GM12878 (cell line): ENCODE data around the gene C3orf22. TPM values are rescaled to one million over a fixed set of nuclear protein-coding genes. Genes with fewer than 3 reads are reported as not detected.
"Not testable (repeated sequence)": the region's sequence is repeated elsewhere in the genome, so short reads cannot be mapped to it uniquely, and the experiment has no call there.

Experiments
- ATAC-seq: fragments of 200-7000 bp; cut with Tn5 transposase; 3 replicates; pipeline ENCODE4 v1.9.1; 2020; ENCODE audit warnings: mild to moderate bottlenecking, moderate library complexity
- BruUV-seq: library from RNA; stranded (reverse); fragments of 400-500 nt; replicated peaks from 2 replicates; lab custom pipeline; 2021; lab: Mats Ljungman, UMichigan
- CTCF ChIA-PET: fragments of 300-600 bp; sonication (Branson Sonifier 250); formaldehyde crosslinking; extraction: SDS; loops from one replicate; lab custom pipeline; 2021; ENCODE audit warnings: inconsistent platforms; lab: Yijun Ruan, JAX
- POLR2A ChIA-PET: fragments of 350-600 bp; formaldehyde crosslinking; extraction: SDS; loops from one replicate; lab custom pipeline; 2021; ENCODE audit warnings: inconsistent platforms; lab: Charles Lee
- RAD21 ChIA-PET: fragments of 300-600 bp; sonication (Branson Sonifier 250); formaldehyde crosslinking; loops from one replicate; lab custom pipeline; 2023; ENCODE audit warnings: antibody characterized with exemption; ENCODE audit not compliant: unreplicated experiment; lab: Charles Lee
- SMC1A ChIA-PET: fragments of 300-600 bp; sonication (Branson Sonifier 250); formaldehyde crosslinking; loops from one replicate; lab custom pipeline; 2023; ENCODE audit not compliant: unreplicated experiment, uncharacterized antibody; lab: Charles Lee
- DNase-seq: peaks from one replicate; pipeline ENCODE4 v3.0.0-alpha.2; 2011; ENCODE audit warnings: low read depth, low spot score
- FAIRE-seq: peaks from 3 replicates; lab custom pipeline; 2011; peaks lifted over from hg19 to GRCh38; lab: Jason Lieb, UNC
- H2AFZ ChIP-seq: 2 replicates; pipeline ENCODE4 v1.6.0; 2011; ENCODE audit warnings: low read depth, low read length, control low read depth; ENCODE audit not compliant: control insufficient read depth
- H3K27ac ChIP-seq: 2 replicates; pipeline ENCODE4 v1.5.1; 2011; ENCODE audit warnings: control low read depth; ENCODE audit not compliant: control insufficient read depth, insufficient read depth
- H3K27me3 ChIP-seq, 2 experiments: replicated peaks in 1 of 2; 2 replicates each; pipeline versions ENCODE4 v1.6.0 to v1.6.1; 2011; ENCODE audit warnings: low read length in 1 of 2; ENCODE audit not compliant: control insufficient read depth in 2 of 2, insufficient read depth in 2 of 2
- H3K36me3 ChIP-seq, 2 experiments: 2 replicates each; pipeline ENCODE4 v1.5.1; 2011; ENCODE audit warnings: low read length in 1 of 2; ENCODE audit not compliant: control insufficient read depth in 2 of 2, insufficient read depth in 2 of 2
- H3K4me1 ChIP-seq: 2 replicates; pipeline ENCODE4 v1.6.1; 2011; ENCODE audit warnings: mild to moderate bottlenecking, low read length, moderate library complexity, mixed read lengths; ENCODE audit not compliant: control insufficient read depth, insufficient read depth
- H3K4me2 ChIP-seq: 2 replicates; pipeline ENCODE4 v1.6.0; 2011; ENCODE audit warnings: control low read depth; ENCODE audit not compliant: control insufficient read depth, insufficient read depth
- H3K4me3 ChIP-seq: fragments of 200-600 bp; sonication (generic); 2 replicates; pipeline ENCODE4 v1.5.1; 2016
- H3K79me2 ChIP-seq: 2 replicates; pipeline ENCODE4 v1.6.0; 2011; ENCODE audit warnings: low read length; ENCODE audit not compliant: control insufficient read depth, insufficient read depth
- H3K9ac ChIP-seq: 2 replicates; pipeline ENCODE4 v1.8.0; 2011; ENCODE audit warnings: low read length, control low read depth, mixed read lengths; ENCODE audit not compliant: control insufficient read depth, insufficient read depth
- H3K9me3 ChIP-seq: replicated peaks from 3 replicates; pipeline ENCODE4 v1.5.1; 2011; ENCODE audit warnings: mild to moderate bottlenecking, low read length; ENCODE audit not compliant: control insufficient read depth, insufficient read depth
- H4K20me1 ChIP-seq: 2 replicates; pipeline ENCODE4 v1.6.0; 2011; ENCODE audit not compliant: control insufficient read depth, insufficient read depth
- BRCA1 ChIP-seq: IDR thresholded peaks from 2 replicates; pipeline ENCODE4 v1.6.1; 2011; ENCODE audit warnings: low read depth, low read length, improper control_type of control experiment
- CBX5 ChIP-seq: sonication (generic); IDR thresholded peaks from 2 replicates; pipeline ENCODE4 v1.6.1; 2016; ENCODE audit warnings: low read depth, moderate library complexity, mild to moderate bottlenecking, inconsistent platforms
- CTCF ChIP-seq, 3 experiments: IDR thresholded peaks in 2 of 3; conservative IDR thresholded peaks in 1 of 3; 2 replicates each; pipeline ENCODE4 v1.5.1; 2011; ENCODE audit warnings: low read depth in 3 of 3, low read length in 3 of 3, mild to moderate bottlenecking in 3 of 3, control low read depth in 2 of 3, moderate library complexity in 2 of 3, inconsistent platforms in 1 of 3, mixed read lengths in 1 of 3; ENCODE audit not compliant: control insufficient read depth in 2 of 3, insufficient read depth in 1 of 3; ENCODE audit errors: extremely low read depth in 1 of 3
- DPF2 ChIP-seq: fragments of 450-650 bp; IDR thresholded peaks from 2 replicates; pipeline ENCODE4 v1.6.1; 2017; ENCODE audit warnings: mild to moderate bottlenecking
- NR2F1 ChIP-seq: fragments of 450-650 bp; conservative IDR thresholded peaks from 2 replicates; pipeline ENCODE4 v1.6.1; 2017; ENCODE audit warnings: mild to moderate bottlenecking
- NRF1 ChIP-seq: conservative IDR thresholded peaks from 2 replicates; pipeline ENCODE4 v1.6.1; 2011; ENCODE audit warnings: mild to moderate bottlenecking, low read depth, low read length, improper control_type of control experiment
- SIX5 ChIP-seq: IDR thresholded peaks from 2 replicates; pipeline ENCODE4 v1.6.1; 2011; ENCODE audit warnings: mild to moderate bottlenecking, low read depth, low read length, moderate library complexity; ENCODE audit not compliant: severe bottlenecking
- ZSCAN29 ChIP-seq: fragments of 450-650 bp; IDR thresholded peaks from 2 replicates; pipeline ENCODE4 v1.6.1; 2017; ENCODE audit warnings: mild to moderate bottlenecking, moderate library complexity
- WGBS: methylation state at CpG from one replicate; pipeline ENCODE4 v1.1.6; 2016; ENCODE audit warnings: low lambda C conversion rate; ENCODE audit not compliant: insufficient replicate concordance, insufficient coverage; ENCODE audit errors: missing lambda C conversion rate; 5-methylcytosine and 5-hydroxymethylcytosine counted together
- in situ Hi-C: fragments of 300-500 bp; cut with MboI; formaldehyde crosslinking; loops from 9 replicates; pipeline ENCODE4 v1.14.3; 2018; ENCODE audit warnings: mixed read lengths
- intact Hi-C: fragments of 100-400 bp; cut with micrococcal nuclease; formaldehyde crosslinking; loops from one replicate; pipeline ENCODE4 v1.14.2; 2022; ENCODE audit not compliant: unreplicated experiment
- polyA plus RNA-seq, 11 experiments: library from polyadenylated mRNA; depleted of rRNA in 4 of 11; unstranded in 6 of 11; stranded (reverse) in 5 of 11; fragments of >200 nt; fragmentation: Nextera tagmentation in 4 of 11; fragmentation: Illumina TruSeq in 1 of 11; extraction: Ambion mirVana in 4 of 11; extraction: Trizol in 1 of 11; gene quantifications; 1 replicate in 1 of 11; 2 replicates in 10 of 11; pipeline versions ENCODE4 v1.2.1 to v1.2.3, GENCODE V29; 2011 to 2016; ENCODE audit warnings: inconsistent platforms in 2 of 11, missing spikeins in 2 of 11, low read depth in 1 of 11
- total RNA-seq, 4 experiments: library from RNA; depleted of rRNA in 3 of 4; stranded (reverse); fragments of >200 nt in 3 of 4; fragmentation: Illumina TruSeq in 1 of 4; extraction: Trizol in 1 of 4; gene quantifications; 2 replicates each; pipeline versions ENCODE4 v1.2.1 to v1.2.3, GENCODE V29; 2013 to 2021
- TF ChIP-seq, protein P1 (sequence below): fragments of 450-650 bp; IDR thresholded peaks from 2 replicates; pipeline ENCODE4 v1.6.1; 2014; ENCODE audit warnings: mild to moderate bottlenecking
- TF ChIP-seq, protein P2 (sequence below): IDR thresholded peaks from 2 replicates; pipeline ENCODE4 v1.6.1; 2011; ENCODE audit warnings: borderline replicate concordance, low read depth, mild to moderate bottlenecking, moderate library complexity, low read length; ENCODE audit not compliant: insufficient read depth, poor library complexity, severe bottlenecking

C3orf22 gene
- total and polyA plus RNA-seq, 10 of the 15 experiments (the other 5 are each of a cell fraction or from before 2014, with no cell fraction given), result not detected

DNA sequence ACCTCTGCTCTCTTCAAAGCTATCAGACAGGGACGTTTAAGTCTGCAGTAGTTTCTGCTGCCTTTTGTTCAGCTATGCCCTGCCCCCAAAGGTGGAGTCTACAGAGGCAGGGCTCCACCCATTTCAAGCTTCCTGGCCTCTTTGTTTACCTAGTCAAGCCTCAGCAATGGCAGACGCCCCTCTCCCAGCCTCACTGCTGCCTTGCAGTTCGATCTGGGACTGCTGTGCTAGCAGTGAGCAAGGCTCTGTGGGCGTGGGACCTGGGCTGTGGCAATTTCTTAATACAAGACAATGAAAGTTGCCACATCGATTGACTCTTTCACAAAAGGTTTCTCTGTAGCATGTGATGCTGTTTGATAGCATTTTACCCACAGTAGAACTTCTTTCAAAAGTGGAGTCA lies 32.8 kb upstream of the C3orf22 start:
- H3K9ac ChIP-seq, POLR2A ChIA-PET, H4K20me1 ChIP-seq, DNase-seq, H3K27ac ChIP-seq, ATAC-seq, H3K9me3 ChIP-seq, H3K4me3 ChIP-seq, H3K4me2 ChIP-seq, H3K36me3 ChIP-seq, H3K27me3 ChIP-seq, FAIRE-seq, SMC1A ChIA-PET, BruUV-seq, H3K4me1 ChIP-seq, H2AFZ ChIP-seq, RAD21 ChIA-PET, in situ Hi-C loops, intact Hi-C loops, H3K79me2 ChIP-seq: not testable (repeated sequence)
- CTCF ChIA-PET, result interaction anchor here (0.7 kb wide), 1 partner anchor 237 kb away, joined by 3 read pairs; no protein-coding TSS in a partner anchor
- 14% methylated on average over 5 of the region's 5 CpGs for WGBS

DNA sequence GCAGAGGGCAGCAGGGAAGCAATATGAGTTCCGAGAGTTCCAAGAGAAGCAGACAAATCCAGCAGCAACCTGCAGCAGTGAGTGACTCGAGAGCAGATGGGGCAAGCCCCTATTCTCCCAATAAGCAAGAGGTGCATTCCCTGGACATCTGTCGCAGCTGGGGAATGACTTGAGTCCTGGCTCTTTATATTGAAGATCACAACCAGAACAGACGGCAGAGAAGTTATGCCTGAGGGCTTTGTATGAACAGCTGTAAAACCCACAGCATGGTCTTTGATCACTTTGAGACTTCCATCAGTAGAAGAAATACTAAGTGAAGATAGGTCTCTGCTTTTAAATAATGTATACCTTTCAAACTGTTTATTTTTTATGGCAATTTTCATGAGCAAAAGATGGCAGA lies 23.6 kb upstream of the C3orf22 start:
- ChIA-PET SMC1A (no interaction called here), CTCF (no interaction called here), RAD21 (no interaction called here), POLR2A (no interaction called here)
- Histone ChIP-seq H3K27ac (no peak overlapping the region), H2AFZ (no peak overlapping the region), H3K79me2 (no peaks in the 10 kb centered on the region), H3K4me1 (no peaks in the 10 kb centered on the region), H3K36me3 (no peaks in the 10 kb centered on the region), H3K9me3 (no peaks in the 10 kb centered on the region), H3K4me2 (no peak overlapping the region), H3K9ac (no peak overlapping the region), H3K27me3 (peaks cover 2 to 3% of the 10 kb centered on the region in 2 experiments; a peak in 2 of 4 replicates), H4K20me1 (no peaks in the 10 kb centered on the region), H3K4me3 (no peak overlapping the region)
- intact Hi-C loops (no loop called here), in situ Hi-C loops (no loop called here)
- FAIRE-seq (no peak), DNase-seq (no peak), ATAC-seq (no peak)
- no TSS peak for BruUV-seq
- WGBS, result 33% methylated on average over 4 of the region's 4 CpGs
- TF ChIP-seq NR2F1 (no peak), DPF2 (no peak), SIX5 (no peak), NRF1 (no peak), BRCA1 (no peak), CTCF (IDR thresholded peaks at IDR 0.05 in 2 of 3, conservative IDR thresholded peaks at IDR 0.05 in 1 of 3; ENCODE audit: control insufficient read depth in 2 of 3, extremely low read depth in 1 of 3, insufficient read depth in 1 of 3, low read depth in 3 of 3, low read length in 3 of 3) (no peak), ZSCAN29 (no peak), CBX5 (no peak)
- TF ChIP-seq, protein P1, sequence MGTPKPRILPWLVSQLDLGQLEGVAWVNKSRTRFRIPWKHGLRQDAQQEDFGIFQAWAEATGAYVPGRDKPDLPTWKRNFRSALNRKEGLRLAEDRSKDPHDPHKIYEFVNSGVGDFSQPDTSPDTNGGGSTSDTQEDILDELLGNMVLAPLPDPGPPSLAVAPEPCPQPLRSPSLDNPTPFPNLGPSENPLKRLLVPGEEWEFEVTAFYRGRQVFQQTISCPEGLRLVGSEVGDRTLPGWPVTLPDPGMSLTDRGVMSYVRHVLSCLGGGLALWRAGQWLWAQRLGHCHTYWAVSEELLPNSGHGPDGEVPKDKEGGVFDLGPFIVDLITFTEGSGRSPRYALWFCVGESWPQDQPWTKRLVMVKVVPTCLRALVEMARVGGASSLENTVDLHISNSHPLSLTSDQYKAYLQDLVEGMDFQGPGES, result no peak
- TF ChIP-seq, protein P2, sequence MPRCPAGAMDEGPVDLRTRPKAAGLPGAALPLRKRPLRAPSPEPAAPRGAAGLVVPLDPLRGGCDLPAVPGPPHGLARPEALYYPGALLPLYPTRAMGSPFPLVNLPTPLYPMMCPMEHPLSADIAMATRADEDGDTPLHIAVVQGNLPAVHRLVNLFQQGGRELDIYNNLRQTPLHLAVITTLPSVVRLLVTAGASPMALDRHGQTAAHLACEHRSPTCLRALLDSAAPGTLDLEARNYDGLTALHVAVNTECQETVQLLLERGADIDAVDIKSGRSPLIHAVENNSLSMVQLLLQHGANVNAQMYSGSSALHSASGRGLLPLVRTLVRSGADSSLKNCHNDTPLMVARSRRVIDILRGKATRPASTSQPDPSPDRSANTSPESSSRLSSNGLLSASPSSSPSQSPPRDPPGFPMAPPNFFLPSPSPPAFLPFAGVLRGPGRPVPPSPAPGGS, result no peak
